ENCODE data around the gene SHC2. TPM values are rescaled to one million over a fixed set of nuclear protein-coding genes. Genes with fewer than 3 reads are reported as not detected.

Gene SHC2
- total and polyA plus RNA-seq, 2 experiments from 2014 or later: 2.2 to 4.6 TPM

GRCh38 chr19:447816-448560 is 12.8 kb downstream of the SHC2 start (continued):
- no peak for TF ChIP-seq ETS1 (IDR thresholded peaks at IDR 0.05)
- TF ChIP-seq ZNF462 (CRISPR knock-in tag; IDR thresholded peaks at IDR 0.05): no peak

- ATAC-seq: no peak
- TF ChIP-seq EZH2phosphoT487 (IDR thresholded peaks at IDR 0.05; ENCODE audit: unreplicated experiment) (no peak), REST (IDR thresholded peaks at IDR 0.05; ENCODE audit: unreplicated experiment) (no peak), STAT1 (IDR thresholded peaks at IDR 0.05; ENCODE audit: unreplicated experiment) (no peak), EZH2 (IDR thresholded peaks at IDR 0.05; ENCODE audit: low read depth, unreplicated experiment) (no peak)
Measured at GRCh38 chr19:447064-447426, 13.8 kb downstream of the SHC2 start.

More at GRCh38 chr19:447064-447426, 13.8 kb downstream of the SHC2 start:
- H3F3A ChIP-seq (replicated peaks; ENCODE audit: low read depth): 0 out of 2 replicates have a peak, but pooled peaks cover 4% of the 10 kb centered on the region
- no peak overlapping the region for H3K4me2 ChIP-seq
- no peak overlapping the region for H3K4me3 ChIP-seq
- no peak overlapping the region for H3K27ac ChIP-seq (ENCODE audit: low read depth)
- Mint-ChIP-seq H3K27ac (no peak overlapping the region), H3K4me1 (no peaks in the 10 kb centered on the region), H3K27me3 (ENCODE audit: insufficient read depth, low read depth, poor library complexity) (peaks cover 10% of the 10 kb centered on the region), H3K9me3 (peaks cover 28% of the 10 kb centered on the region), H3K4me3 (no peak overlapping the region), H3K36me3 (ENCODE audit: low read depth) (peaks cover 8% of the 10 kb centered on the region)
- no peaks in the 10 kb centered on the region for H3K36me3 ChIP-seq (ENCODE audit: insufficient read depth)
- no peaks in the 10 kb centered on the region for H3K27me3 ChIP-seq (ENCODE audit: insufficient read depth)
- H3K79me2 ChIP-seq (replicated peaks; ENCODE audit: insufficient read depth): no peaks in the 10 kb centered on the region
- H3K9me2 ChIP-seq (ENCODE audit: insufficient read depth): no peaks in the 10 kb centered on the region
- no peak overlapping the region for H2AFZ ChIP-seq
- no peaks in the 10 kb centered on the region for H4K20me1 ChIP-seq (replicated peaks; ENCODE audit: insufficient read depth)
- DNase-seq (ENCODE audit: low spot score): no peak
- H3K4me1 ChIP-seq (ENCODE audit: insufficient read depth): no peaks in the 10 kb centered on the region

All from GM23338 (cell line).